Measurements from ENCODE around the gene SDK1.

DNA sequence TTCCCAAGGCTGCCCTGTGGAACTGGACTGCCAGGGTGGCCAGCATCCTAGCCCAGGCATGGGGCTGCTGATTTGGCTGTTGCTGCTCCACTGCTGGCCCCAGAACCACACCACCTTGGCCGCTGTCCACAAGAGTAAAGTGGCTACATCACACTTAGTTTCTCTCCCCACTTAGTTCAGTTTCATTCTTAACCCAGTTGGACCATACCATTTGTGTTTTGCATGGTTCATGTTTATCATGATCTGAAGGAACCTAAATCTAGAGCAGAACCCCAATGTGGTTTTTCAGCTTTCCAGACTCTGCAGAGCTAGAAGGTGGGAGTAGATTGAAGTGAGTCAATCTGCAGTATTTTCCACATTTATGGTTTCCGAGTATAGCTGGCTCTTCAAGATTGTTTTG, 32.8 kb downstream of the SDK1 start:
- TF ChIP-seq, protein P1, sequence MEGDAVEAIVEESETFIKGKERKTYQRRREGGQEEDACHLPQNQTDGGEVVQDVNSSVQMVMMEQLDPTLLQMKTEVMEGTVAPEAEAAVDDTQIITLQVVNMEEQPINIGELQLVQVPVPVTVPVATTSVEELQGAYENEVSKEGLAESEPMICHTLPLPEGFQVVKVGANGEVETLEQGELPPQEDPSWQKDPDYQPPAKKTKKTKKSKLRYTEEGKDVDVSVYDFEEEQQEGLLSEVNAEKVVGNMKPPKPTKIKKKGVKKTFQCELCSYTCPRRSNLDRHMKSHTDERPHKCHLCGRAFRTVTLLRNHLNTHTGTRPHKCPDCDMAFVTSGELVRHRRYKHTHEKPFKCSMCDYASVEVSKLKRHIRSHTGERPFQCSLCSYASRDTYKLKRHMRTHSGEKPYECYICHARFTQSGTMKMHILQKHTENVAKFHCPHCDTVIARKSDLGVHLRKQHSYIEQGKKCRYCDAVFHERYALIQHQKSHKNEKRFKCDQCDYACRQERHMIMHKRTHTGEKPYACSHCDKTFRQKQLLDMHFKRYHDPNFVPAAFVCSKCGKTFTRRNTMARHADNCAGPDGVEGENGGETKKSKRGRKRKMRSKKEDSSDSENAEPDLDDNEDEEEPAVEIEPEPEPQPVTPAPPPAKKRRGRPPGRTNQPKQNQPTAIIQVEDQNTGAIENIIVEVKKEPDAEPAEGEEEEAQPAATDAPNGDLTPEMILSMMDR (conservative IDR thresholded peaks at IDR 0.05; ENCODE audit: low read depth in 2 of 2) = no peak
- TF ChIP-seq EZH2 (IDR thresholded peaks at IDR 0.05; ENCODE audit: low read depth, unreplicated experiment) = no peak
- TF ChIP-seq, protein P2, sequence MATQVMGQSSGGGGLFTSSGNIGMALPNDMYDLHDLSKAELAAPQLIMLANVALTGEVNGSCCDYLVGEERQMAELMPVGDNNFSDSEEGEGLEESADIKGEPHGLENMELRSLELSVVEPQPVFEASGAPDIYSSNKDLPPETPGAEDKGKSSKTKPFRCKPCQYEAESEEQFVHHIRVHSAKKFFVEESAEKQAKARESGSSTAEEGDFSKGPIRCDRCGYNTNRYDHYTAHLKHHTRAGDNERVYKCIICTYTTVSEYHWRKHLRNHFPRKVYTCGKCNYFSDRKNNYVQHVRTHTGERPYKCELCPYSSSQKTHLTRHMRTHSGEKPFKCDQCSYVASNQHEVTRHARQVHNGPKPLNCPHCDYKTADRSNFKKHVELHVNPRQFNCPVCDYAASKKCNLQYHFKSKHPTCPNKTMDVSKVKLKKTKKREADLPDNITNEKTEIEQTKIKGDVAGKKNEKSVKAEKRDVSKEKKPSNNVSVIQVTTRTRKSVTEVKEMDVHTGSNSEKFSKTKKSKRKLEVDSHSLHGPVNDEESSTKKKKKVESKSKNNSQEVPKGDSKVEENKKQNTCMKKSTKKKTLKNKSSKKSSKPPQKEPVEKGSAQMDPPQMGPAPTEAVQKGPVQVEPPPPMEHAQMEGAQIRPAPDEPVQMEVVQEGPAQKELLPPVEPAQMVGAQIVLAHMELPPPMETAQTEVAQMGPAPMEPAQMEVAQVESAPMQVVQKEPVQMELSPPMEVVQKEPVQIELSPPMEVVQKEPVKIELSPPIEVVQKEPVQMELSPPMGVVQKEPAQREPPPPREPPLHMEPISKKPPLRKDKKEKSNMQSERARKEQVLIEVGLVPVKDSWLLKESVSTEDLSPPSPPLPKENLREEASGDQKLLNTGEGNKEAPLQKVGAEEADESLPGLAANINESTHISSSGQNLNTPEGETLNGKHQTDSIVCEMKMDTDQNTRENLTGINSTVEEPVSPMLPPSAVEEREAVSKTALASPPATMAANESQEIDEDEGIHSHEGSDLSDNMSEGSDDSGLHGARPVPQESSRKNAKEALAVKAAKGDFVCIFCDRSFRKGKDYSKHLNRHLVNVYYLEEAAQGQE (IDR thresholded peaks at IDR 0.05; ENCODE audit: unreplicated experiment) = no peak
- no peak for TF ChIP-seq EZH2phosphoT487 (IDR thresholded peaks at IDR 0.05; ENCODE audit: unreplicated experiment)
- no peak for TF ChIP-seq POLR2AphosphoS5 (IDR thresholded peaks at IDR 0.05; ENCODE audit: low read depth)
- TF ChIP-seq, protein P3, sequence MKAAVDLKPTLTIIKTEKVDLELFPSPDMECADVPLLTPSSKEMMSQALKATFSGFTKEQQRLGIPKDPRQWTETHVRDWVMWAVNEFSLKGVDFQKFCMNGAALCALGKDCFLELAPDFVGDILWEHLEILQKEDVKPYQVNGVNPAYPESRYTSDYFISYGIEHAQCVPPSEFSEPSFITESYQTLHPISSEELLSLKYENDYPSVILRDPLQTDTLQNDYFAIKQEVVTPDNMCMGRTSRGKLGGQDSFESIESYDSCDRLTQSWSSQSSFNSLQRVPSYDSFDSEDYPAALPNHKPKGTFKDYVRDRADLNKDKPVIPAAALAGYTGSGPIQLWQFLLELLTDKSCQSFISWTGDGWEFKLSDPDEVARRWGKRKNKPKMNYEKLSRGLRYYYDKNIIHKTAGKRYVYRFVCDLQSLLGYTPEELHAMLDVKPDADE (IDR thresholded peaks at IDR 0.05) = no peak
- no peak for TF ChIP-seq CREB1 (CRISPR knock-in tag; IDR thresholded peaks at IDR 0.05; ENCODE audit: low read depth)
- no peak for TF ChIP-seq STAT1 (IDR thresholded peaks at IDR 0.05; ENCODE audit: unreplicated experiment)
- no peak for TF ChIP-seq JUNB (IDR thresholded peaks at IDR 0.05; ENCODE audit: unreplicated experiment)

Measured in GM23338 (cell line).